GM18519 (cell line): ENCODE results near the gene NANOS1.
"Not testable (repeated sequence)": the region's sequence is repeated elsewhere in the genome, so short reads cannot be mapped to it uniquely, and the experiment has no call there.

Source experiments
- ATAC-seq: cut with Tn5 transposase; IDR thresholded peaks from one replicate; pipeline ENCODE4 v1.9.1; 2021; ENCODE audit warnings: mild to moderate bottlenecking, moderate library complexity; ENCODE audit not compliant: unreplicated experiment, low FRiP score

NANOS1 gene

GRCh38 chr10:119006451-119007210 lies 22.9 kb upstream of the NANOS1 start:
- no peak for ATAC-seq

DNA sequence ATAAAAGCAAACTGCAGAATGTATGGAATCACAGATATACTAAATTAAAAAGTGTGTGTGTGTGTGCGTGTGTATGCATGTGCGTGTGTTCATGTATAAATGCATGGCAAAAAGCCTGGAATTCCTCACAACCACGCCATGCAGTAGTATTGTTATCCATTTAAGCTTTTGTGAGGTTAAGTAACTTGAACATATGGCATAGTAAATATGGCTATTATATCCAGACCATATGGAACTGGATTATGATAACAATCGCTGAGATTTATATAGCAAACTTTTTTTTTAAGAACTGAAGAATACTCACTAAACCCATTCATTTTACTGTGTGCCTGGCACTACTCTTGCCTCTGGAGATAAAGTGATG lies 22.3 kb upstream of the NANOS1 start:
- no peak for ATAC-seq

DNA sequence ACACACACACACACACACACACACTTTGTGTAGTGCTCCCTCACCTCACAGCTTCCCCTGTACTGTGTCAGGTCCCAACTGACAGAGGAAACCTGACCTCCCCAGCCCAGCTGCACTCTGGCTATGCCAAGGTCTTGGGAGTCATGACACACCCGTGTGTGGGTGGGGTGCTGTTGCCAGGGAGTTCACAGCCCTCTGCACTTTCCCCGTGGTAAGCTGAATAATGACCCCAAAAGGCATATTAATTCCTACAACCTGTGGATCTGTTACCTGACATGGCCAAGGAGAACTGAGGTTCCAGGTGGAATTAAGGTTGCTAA lies 8.9 kb upstream of the NANOS1 start:
- no peak for ATAC-seq

- no peak for ATAC-seq
Measured at GRCh38 chr10:119022846-119023552, 6.5 kb upstream of the NANOS1 start.

DNA sequence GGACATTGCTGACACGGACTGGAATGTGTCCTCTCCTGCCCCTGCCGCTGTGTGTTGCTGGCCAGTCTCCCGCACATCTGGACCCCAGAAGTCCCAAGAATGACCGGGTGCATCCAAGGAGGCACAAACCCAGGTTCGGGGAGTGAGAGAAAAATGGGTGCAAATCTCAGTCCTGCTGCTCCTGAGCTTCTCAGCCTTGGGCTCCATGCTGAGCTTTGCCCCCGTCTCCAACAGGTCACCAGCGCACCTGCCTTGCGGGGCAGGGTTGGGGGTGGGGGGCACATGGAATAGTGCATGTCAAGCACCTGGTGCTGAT lies 6.0 kb upstream of the NANOS1 start:
- ATAC-seq = no peak

GRCh38 chr10:119024882-119025281 lies 4.6 kb upstream of the NANOS1 start:
- ATAC-seq = no peak

- ATAC-seq = no peak
Measured at GRCh38 chr10:119025336-119025735, 4.2 kb upstream of the NANOS1 start.

GRCh38 chr10:119025776-119026175 lies 3.7 kb upstream of the NANOS1 start:
- no peak for ATAC-seq

DNA sequence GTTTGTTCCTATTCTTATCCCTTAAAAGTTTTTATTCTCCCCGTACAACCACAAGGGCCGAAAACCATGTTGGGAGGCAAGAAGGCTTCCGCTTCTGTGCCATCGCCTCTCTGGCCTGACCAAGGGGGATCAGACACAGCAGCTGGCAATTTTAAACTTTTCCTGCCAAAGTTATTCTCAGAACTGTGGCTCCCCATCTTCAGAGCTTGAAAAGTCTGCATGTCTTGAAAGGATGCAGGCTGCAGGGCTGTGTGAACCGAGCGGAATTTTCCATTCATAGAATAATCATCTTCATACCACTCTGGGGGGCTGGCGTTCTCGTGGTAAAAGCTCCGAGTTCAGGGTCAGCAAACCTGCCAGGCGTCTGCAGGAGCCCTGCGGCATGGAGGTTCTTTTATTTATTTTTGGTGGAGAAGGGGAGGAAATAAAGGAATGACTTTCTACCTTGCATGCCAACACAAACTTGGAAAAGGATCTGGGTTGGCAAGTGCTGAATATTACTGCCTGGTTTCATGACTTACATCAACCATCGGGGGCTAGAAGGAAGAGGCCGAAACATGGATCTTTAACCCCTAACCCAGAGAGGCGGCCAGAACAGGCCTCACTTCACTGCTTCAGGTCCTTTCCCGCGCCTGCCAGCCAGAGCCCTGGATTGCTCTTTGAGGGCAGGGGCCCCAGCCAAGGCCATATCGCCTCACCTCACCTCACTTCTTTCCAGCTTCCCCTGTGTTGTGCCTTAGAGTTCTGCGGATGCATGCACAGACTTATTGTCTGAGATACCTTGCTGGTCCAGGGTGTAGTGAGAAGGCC lies 3.0 kb upstream of the NANOS1 start:
- no peak for ATAC-seq

GRCh38 chr10:119028445-119028899 lies 1.0 kb upstream of the NANOS1 start:
- ATAC-seq = not testable (repeated sequence)

DNA sequence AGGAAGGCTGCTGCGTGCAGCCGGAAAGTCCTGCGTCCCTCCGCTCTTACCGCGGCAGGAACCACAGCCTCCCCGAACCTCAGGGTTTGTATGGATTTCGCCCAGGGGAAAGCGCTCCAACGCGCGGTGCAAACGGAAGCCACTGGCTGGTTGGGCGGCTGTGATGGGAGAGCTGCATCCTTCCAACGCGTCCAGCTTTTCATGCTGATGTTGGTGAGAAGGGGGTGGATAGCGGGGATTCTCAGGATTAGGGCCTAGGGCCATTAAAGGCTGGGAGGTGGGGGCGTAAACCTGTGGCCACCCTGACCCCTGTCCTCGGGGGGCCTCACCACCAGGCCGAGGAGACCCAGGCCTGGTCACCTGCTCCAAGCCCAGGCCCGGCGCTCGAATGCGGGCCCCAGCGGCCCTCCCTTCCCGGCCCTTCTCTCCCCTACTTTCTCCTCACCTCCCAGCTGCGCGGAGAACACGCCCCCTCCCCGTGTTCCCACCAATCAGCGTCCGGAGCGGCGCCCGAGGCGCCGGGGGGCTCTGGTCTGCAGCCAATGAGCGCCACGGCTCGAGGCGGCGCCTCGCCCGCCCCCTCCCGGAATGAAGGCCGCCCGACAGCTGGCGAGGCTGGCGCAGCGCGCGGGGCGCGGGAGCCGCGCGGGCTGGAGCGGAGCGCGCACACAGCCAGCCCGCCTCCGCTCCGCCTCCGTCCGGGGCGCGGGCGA lies 458 bp upstream of the NANOS1 start:
- ATAC-seq = peak; percentile 36

- ATAC-seq = peak; percentile 42
Measured at GRCh38 chr10:119030421-119031250, 1.1 kb downstream of the NANOS1 start.

GRCh38 chr10:119031496-119032059 lies 2.1 kb downstream of the NANOS1 start:
- ATAC-seq = no peak

- no peak for ATAC-seq
Measured at GRCh38 chr10:119039161-119039560, 9.6 kb downstream of the NANOS1 start.

DNA sequence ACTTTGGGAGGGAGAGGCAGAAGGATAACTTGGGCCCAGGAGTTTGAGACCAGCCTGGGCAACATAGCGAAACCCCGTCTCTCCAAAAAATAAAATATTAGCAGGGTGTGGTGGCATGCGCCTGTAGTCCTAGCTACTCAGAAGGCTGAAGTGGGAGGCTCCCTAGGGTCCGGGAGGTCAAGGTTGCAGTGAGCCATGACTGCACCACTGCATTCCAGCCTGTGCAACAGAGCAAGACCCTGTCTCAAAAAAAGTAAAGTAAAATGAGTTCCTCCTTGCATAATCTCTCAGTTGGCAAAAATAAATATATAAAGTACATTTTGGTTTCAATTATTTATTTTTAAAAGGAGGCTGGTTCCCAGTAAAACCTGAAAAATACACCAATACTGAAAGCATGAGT lies 11.8 kb downstream of the NANOS1 start:
- no peak for ATAC-seq

- no peak for ATAC-seq
Measured at GRCh38 chr10:119042169-119042568, 12.7 kb downstream of the NANOS1 start.

DNA sequence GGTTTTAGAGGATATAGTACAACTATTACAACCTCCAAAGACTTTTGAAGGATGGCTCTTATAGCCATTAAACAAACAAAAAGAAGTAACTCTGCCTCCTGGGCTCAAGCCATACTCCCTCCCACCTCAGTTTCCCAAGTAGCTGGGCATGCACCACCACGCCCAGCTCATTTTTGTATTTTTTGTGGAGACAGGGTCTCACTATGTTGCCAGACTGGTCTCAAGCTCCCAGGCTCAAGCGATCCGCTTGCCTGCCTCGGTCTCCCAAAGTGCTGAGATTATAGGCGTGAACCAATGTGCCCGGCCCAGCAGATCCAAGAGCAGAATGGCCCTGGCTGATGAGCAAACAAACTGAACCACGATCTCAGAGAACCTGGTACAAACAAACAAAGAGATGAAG lies 16.0 kb downstream of the NANOS1 start:
- no peak for ATAC-seq

DNA sequence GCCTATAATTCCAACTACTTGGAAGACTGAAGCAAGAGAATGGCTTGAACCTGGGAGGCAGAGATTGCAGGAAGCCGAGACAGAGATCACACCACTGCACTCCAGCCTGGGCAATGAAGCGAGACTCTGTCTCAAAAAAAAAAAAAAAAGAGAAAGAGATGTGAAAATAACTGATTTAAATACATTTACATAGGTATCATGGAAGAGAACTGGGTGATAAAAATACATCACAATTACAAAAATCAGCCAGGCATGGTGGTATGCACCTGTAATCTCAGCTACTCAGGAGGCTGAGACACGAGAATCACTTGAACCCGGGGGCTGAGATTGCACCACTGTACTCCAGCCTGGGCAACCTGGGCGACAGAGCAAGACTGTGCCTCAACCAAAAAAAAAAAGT lies 19.8 kb downstream of the NANOS1 start:
- ATAC-seq = no peak

GRCh38 chr10:119049777-119050176 lies 20.3 kb downstream of the NANOS1 start:
- ATAC-seq = no peak

DNA sequence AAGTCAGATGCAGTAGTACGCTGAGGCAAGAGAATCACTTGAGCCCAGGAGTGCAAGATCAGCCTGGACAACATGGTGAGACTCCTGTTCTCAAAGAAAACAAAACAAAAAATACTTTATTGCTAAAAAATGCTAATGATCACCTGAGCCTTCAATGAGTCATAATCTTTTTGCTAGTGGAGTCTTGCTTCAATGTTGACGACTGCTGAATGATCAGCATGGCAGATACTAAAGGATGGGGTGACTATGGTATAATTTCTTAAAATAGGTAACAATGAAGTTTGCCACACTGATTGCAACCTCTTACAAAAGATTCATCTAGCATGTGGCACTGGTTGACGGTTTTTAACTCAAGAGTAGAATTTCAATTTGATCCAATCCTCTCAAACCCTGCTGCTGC lies 22.3 kb downstream of the NANOS1 start:
- ATAC-seq = no peak
